Thyroid gland (tissue), 4 donors: ENCODE results near the gene ANK3. TPM values are rescaled to one million over a fixed set of nuclear protein-coding genes. Genes with fewer than 3 reads are reported as not detected.

Source experiments
- DNase-seq, 2 donors: peaks; one replicate each; pipeline ENCODE4 v3.0.0-alpha.2; 2019
- H3K27ac ChIP-seq, 3 donors: fragments of 200-600 bp; sonication (generic); 1 replicate in 2 of 3; 2 replicates in 1 of 3; pipeline ENCODE4 v1.5.1; 2016 to 2019; ENCODE audit warnings: mild to moderate bottlenecking in 1 of 3, moderate library complexity in 1 of 3
- H3K27me3 ChIP-seq: fragments of 200-600 bp; sonication (generic); one replicate; pipeline ENCODE4 v1.5.1; 2019
- H3K36me3 ChIP-seq, 2 donors: fragments of 200-600 bp; sonication (generic); one replicate each; pipeline ENCODE4 v1.5.1; 2016 to 2019
- H3K4me1 ChIP-seq, 2 donors: fragments of 200-600 bp; sonication (generic); one replicate each; pipeline ENCODE4 v1.5.1; 2017 to 2019
- H3K4me3 ChIP-seq, 3 donors: fragments of 200-600 bp; sonication (generic); replicated peaks in 1 of 3; 1 replicate in 2 of 3; 2 replicates in 1 of 3; pipeline ENCODE4 v1.5.1; 2016; ENCODE audit warnings: mild to moderate bottlenecking in 1 of 3
- H3K9me3 ChIP-seq: fragments of 200-600 bp; sonication (generic); one replicate; pipeline ENCODE4 v1.5.1; 2017
- POLR2A ChIP-seq, 2 donors: fragments of 450-650 bp; IDR thresholded peaks; one replicate each; pipeline ENCODE4 v1.6.1; 2017; ENCODE audit warnings: antibody characterized with exemption in 2 of 2, mild to moderate bottlenecking in 2 of 2, moderate library complexity in 1 of 2
- WGBS, 2 donors: methylation state at CpG; one replicate each; pipeline ENCODE4 v1.1.5; 2017; 5-methylcytosine and 5-hydroxymethylcytosine counted together
- intact Hi-C: fragments of 100-400 bp; cut with DNase I; formaldehyde crosslinking; loops from one replicate; pipeline ENCODE4 v1.15.1; 2023
- total RNA-seq, 4 donors: library from RNA; depleted of rRNA; stranded (reverse); fragments of >200 nt; gene quantifications; one replicate each; pipeline ENCODE4 v1.2.3, GENCODE V29; 2016
- TF ChIP-seq, protein P1 (sequence below), 6 experiments: fragments of 200-600 bp in 3 of 6; fragments of 450-650 bp in 3 of 6; sonication (generic) in 3 of 6; IDR thresholded peaks; one replicate each; pipeline ENCODE4 v1.5.1; 2016 to 2019; ENCODE audit warnings: antibody characterized with exemption in 6 of 6, mild to moderate bottlenecking in 2 of 6, inconsistent platforms in 1 of 6, moderate library complexity in 1 of 6

ANK3 gene
- total RNA-seq, 4 donors from 2014 or later = 56.6 to 118 (median 115) TPM

DNA sequence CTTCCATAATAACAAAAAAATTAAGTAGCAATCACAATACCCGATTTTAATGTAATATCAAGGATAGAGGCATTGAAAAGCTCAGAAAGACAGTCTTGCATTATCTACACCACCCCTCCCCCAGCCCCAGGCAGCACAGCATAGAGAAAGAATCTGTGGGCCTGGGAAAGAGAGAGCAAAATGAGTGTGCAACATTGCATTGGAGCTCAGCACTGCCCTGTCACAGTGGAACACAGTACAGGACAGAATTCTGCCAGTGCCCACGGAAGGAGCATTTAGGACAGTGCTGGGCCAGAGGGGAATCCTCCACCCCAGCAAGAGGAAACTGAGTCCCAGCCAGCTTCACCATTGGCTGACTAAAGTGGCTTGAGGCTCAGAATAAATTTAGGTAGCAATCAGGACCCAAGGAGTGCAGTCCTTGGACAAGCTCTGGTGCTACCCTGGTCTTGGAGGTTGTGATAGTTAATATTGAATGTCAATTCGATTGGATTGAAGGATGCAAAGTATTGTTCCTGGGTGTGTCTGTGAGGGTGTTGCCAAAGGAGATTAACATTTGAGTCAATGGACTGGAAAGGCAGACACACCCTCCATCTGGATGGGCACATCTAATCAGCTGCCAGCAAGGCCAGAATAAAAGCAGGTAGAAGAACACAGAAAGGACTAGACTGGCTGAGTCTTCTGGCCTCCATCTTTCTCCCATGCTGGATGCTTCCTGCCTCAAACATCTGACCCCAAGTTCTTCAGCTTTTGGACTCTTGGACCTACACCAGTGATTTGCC, 234.4 kb downstream of the ANK3 start:
- no peaks in the 10 kb centered on the region for H3K27me3 ChIP-seq

DNA sequence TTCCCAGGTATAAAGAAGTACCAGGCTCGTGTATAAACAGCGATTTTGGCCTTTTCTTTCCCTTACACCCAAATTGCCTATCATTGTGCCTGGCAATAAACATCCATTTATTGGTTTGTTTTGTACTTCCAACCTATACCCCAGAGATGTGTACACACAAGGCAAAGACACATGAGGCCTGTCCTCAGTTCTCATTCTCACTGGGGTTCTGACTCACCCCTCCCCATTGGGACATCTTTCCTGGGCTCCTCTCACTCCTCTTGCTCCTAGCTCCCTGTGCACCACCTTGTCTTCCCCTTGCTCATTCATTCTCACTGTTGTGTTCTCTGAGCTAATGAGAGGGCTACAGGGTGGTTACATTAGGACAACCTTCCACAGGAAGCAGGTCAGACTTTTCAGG, 240.7 kb downstream of the ANK3 start:
- DNase-seq = no peak
- TF ChIP-seq, protein P1, sequence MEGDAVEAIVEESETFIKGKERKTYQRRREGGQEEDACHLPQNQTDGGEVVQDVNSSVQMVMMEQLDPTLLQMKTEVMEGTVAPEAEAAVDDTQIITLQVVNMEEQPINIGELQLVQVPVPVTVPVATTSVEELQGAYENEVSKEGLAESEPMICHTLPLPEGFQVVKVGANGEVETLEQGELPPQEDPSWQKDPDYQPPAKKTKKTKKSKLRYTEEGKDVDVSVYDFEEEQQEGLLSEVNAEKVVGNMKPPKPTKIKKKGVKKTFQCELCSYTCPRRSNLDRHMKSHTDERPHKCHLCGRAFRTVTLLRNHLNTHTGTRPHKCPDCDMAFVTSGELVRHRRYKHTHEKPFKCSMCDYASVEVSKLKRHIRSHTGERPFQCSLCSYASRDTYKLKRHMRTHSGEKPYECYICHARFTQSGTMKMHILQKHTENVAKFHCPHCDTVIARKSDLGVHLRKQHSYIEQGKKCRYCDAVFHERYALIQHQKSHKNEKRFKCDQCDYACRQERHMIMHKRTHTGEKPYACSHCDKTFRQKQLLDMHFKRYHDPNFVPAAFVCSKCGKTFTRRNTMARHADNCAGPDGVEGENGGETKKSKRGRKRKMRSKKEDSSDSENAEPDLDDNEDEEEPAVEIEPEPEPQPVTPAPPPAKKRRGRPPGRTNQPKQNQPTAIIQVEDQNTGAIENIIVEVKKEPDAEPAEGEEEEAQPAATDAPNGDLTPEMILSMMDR (IDR thresholded peaks at IDR 0.05) = no peak
- no peak for TF ChIP-seq POLR2A (IDR thresholded peaks at IDR 0.05)
- peak overlapping the region; percentile 37 to 84 (median 43) for H3K27ac ChIP-seq
- H3K9me3 ChIP-seq = no peaks in the 10 kb centered on the region
- peaks cover 16 to 17% of the 10 kb centered on the region in 2 donors for H3K4me1 ChIP-seq
- H3K27me3 ChIP-seq = no peaks in the 10 kb centered on the region
- no peak overlapping the region for H3K4me3 ChIP-seq
- WGBS, 2 donors = 89 to 92% methylated on average over 2 of the region's 2 CpGs
- H3K36me3 ChIP-seq = no peaks in the 10 kb centered on the region
- intact Hi-C loops = no loop called here

More for the DNA sequence above, 234.4 kb downstream of the ANK3 start:
- H3K27ac ChIP-seq = no peak overlapping the region
- H3K4me1 ChIP-seq = no peaks in the 10 kb centered on the region
- no peak for TF ChIP-seq POLR2A (IDR thresholded peaks at IDR 0.05)
- TF ChIP-seq, protein P1 (IDR thresholded peaks at IDR 0.05) = no peak
- DNase-seq = no peak
- 85 to 93% methylated on average over 3 of the region's 3 CpGs for WGBS, 2 donors
- no peak overlapping the region for H3K4me3 ChIP-seq
- H3K36me3 ChIP-seq = no peaks in the 10 kb centered on the region
- intact Hi-C loops = no loop called here
- H3K9me3 ChIP-seq = no peaks in the 10 kb centered on the region

DNA sequence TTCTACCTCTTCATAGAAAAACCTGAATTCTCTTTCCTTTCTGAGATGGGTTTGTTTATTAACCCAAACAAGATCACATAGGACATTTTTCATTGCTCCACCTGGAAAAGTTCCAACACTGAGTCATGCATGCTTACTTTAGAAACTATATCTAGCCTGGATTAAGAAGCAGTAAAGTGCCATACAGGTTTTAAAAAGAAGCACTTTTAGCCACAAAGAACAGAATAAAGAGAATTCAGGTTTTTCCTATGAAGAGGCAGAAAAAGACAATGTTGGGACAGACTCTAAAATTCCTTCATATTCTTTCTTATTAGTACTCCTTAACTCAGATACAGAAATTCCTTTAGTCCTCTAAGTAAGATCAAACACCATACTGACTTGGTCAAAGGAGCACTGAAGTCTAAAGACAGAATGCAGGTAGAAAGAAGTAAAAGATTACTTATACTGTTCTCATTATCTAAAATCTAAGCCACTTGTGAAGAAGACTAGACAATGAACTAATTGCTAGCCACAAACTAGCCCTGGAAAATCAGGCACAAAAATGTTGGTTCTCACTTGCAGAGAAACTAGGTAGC, 241.3 kb downstream of the ANK3 start:
- H3K4me3 ChIP-seq = no peak overlapping the region
- H3K9me3 ChIP-seq = no peaks in the 10 kb centered on the region
- TF ChIP-seq POLR2A (IDR thresholded peaks at IDR 0.05) = no peak
- TF ChIP-seq, protein P1 (IDR thresholded peaks at IDR 0.05) = no peak
- no peaks in the 10 kb centered on the region for H3K36me3 ChIP-seq
- intact Hi-C loops = no loop called here
- peak; percentile 10 to 15 for DNase-seq
- H3K27ac ChIP-seq = peak overlapping the region; percentile 37 to 84 (median 43)
- H3K4me1 ChIP-seq = peaks cover 16 to 17% of the 10 kb centered on the region in 2 donors
- H3K27me3 ChIP-seq = no peaks in the 10 kb centered on the region

DNA sequence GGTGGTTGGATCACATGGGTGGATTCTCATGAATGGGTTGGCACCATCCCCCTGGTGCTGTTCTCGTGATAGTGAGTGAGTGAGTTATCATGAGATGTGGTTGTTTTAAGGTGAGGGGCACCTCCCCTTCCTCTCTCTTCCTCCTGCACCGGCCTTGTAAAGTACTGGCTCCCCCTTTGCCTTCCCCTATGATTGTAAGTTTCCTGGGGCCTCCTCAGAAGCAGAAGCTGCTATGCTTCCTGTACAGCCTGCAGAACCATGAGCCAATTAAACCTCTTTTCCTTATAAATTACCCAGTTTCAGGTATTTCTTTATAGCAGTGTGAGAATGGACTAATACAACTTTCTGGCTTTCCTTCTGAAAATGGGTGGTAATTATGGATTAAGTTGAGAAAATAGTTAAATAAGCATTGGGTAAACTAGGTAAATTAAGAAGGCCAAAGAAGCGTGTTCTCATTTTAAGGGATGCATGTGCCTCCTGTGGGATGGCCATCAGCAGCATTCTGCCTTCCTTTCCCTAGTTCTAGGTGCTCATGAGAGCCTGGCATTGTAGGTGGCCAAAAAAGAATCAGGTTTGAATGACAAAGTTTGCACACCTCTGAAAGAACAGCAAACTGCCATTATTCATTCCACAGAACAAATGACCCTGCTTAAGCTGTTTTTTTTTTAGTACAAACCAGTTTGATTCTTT, 242.0 kb downstream of the ANK3 start:
- Histone ChIP-seq H3K4me1 (peaks cover 16 to 17% of the 10 kb centered on the region in 2 donors), H3K36me3 (no peaks in the 10 kb centered on the region), H3K27ac (peak overlapping the region in 2 of 3 donors; percentile 37 to 84), H3K4me3 (no peak overlapping the region), H3K27me3 (no peaks in the 10 kb centered on the region), H3K9me3 (no peaks in the 10 kb centered on the region)
- intact Hi-C loops = no loop called here
- whole genome bisulfite sequencing, 2 donors = 81 to 88% methylated on average over 3 of the region's 3 CpGs
- no peak for DNase-seq
- TF ChIP-seq, protein P1 (IDR thresholded peaks at IDR 0.05) = no peak
- no peak for TF ChIP-seq POLR2A (IDR thresholded peaks at IDR 0.05)

DNA sequence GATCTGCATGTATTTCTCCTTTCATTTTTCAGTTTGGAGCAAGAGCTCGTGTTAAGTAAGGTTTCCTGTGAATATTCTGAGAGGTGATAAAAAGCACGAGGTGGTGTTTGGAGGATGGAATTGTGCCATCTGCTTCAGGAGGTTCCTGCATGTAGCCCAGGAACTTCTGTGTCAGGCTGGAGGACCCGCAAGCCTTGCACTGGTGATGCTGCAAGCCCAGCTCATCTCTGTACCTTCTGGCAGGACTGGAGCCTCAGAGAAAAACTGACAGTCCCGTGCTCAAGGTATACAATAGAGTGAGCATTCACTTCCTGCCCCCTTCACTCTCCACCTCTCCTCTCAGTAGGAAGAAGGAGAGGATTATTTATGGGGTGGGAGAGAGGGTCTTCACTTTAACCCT, 242.7 kb downstream of the ANK3 start:
- no peak for DNase-seq
- no peak for TF ChIP-seq POLR2A (IDR thresholded peaks at IDR 0.05)
- TF ChIP-seq, protein P1 (IDR thresholded peaks at IDR 0.05) = no peak
- intact Hi-C loops = no loop called here
- 84 to 85% methylated on average over 4 of the region's 4 CpGs for WGBS, 2 donors
- no peak overlapping the region for H3K4me3 ChIP-seq
- no peaks in the 10 kb centered on the region for H3K27me3 ChIP-seq
- H3K36me3 ChIP-seq = no peaks in the 10 kb centered on the region
- H3K4me1 ChIP-seq = peaks cover 16 to 17% of the 10 kb centered on the region in 2 donors
- H3K27ac ChIP-seq = no peak overlapping the region
- H3K9me3 ChIP-seq = no peaks in the 10 kb centered on the region
